ENCODE data around the gene LRRTM1.

LRRTM1 gene, protein sequence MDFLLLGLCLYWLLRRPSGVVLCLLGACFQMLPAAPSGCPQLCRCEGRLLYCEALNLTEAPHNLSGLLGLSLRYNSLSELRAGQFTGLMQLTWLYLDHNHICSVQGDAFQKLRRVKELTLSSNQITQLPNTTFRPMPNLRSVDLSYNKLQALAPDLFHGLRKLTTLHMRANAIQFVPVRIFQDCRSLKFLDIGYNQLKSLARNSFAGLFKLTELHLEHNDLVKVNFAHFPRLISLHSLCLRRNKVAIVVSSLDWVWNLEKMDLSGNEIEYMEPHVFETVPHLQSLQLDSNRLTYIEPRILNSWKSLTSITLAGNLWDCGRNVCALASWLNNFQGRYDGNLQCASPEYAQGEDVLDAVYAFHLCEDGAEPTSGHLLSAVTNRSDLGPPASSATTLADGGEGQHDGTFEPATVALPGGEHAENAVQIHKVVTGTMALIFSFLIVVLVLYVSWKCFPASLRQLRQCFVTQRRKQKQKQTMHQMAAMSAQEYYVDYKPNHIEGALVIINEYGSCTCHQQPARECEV

DNA sequence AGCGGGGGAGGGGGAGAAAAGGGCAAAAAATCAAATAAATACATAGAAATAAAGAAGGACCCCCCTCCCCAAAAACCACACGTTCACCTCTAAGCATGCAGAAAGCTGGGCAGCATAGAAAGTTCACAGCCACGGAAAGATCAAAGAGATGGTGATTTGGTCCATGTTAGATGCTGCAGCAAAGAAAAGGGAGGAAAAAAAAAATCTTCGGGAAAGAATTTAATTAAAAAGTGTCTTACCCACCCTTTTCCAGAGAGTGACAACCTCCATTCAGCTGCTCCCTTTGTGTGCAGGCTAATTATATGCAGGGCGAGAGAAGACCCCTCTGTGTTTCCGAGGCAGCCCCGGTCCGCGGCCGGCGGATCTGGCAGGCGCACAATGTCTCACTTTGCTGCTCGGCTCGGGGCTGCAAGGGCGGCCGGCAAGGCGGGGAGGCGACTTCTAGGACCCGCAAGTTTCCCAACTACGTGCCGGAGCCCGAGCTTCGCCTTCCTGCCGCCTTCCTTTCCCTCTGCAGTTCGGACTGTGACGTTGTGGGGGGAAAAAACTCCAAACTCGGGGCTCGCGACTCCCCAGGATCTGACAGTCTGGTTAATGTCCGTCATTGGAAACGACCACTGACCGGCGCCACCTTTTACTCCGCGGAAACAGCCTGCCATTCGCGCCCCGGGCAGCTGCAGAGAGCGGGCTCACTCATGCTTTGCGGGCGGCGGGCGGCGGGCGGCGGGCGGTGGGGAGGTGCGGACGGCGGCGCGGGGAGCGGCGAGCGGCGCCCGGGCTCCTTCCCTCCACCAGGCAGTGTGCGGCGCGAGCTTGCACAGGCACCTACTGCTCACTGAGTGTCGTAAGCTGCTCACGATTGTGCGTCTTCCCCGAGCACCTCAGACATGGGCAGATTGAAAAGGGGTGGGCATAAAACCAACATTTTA, at the start of gene LRRTM1:
LRRTM1 (minus strand) TSS at position 844 of the 929 bp plus-strand sequence. CDS start 933 bp downstream, outside the sequence.
- no peak for DNase-seq (ENCODE audit: low read depth)
- TF ChIP-seq, protein P1, sequence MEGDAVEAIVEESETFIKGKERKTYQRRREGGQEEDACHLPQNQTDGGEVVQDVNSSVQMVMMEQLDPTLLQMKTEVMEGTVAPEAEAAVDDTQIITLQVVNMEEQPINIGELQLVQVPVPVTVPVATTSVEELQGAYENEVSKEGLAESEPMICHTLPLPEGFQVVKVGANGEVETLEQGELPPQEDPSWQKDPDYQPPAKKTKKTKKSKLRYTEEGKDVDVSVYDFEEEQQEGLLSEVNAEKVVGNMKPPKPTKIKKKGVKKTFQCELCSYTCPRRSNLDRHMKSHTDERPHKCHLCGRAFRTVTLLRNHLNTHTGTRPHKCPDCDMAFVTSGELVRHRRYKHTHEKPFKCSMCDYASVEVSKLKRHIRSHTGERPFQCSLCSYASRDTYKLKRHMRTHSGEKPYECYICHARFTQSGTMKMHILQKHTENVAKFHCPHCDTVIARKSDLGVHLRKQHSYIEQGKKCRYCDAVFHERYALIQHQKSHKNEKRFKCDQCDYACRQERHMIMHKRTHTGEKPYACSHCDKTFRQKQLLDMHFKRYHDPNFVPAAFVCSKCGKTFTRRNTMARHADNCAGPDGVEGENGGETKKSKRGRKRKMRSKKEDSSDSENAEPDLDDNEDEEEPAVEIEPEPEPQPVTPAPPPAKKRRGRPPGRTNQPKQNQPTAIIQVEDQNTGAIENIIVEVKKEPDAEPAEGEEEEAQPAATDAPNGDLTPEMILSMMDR (conservative IDR thresholded peaks at IDR 0.05; ENCODE audit: low read depth, low read length), result no peak
- H3K4me3 ChIP-seq (ENCODE audit: low read depth, low read length), result no peak within 1 kb of the TSS

DNA sequence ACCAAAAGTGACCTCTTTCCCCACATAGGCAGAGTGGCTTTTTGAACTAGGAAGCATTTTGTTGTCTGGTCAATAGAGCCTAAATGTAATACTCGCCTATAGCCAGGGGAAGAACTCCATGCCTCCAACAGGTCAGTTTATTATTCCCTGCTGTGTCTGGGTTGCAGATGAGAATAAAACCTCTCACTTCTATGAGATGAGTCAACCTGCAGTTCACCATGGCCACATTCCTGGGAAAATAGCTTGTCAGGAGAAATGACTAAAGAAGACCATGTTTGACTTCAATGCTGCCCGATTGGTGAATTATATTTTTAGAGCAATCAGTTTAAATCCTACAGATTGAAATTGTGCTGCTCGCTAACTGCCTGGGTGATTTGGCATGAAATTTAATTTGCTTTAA, 46.7 kb upstream of the LRRTM1 start:
- DNase-seq (ENCODE audit: low read depth), result no peak
- TF ChIP-seq, protein P1 (conservative IDR thresholded peaks at IDR 0.05; ENCODE audit: low read depth, low read length), result no peak

DNA sequence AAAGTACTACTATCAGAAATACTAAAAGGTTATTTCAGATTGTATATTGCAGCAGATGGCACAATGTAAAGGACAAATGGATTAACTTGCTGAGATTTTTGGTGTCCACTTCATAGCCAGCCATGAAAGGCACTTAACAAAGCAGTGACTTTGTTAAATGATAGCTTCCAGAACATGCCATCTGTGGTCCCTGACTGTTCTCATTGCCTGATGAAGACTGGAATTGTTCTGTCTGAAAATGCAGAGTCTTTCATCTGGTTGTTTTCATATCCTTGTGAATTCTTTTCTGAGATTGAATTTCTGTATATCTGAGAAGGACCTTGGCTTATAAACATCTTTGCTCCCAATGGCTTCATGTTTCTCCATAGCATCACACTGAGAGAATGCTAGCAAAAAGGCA, 44.4 kb upstream of the LRRTM1 start:
- no peak overlapping the region for H3K4me3 ChIP-seq (ENCODE audit: low read depth, low read length)
- TF ChIP-seq, protein P1 (conservative IDR thresholded peaks at IDR 0.05; ENCODE audit: low read depth, low read length), result no peak
- no peak for DNase-seq (ENCODE audit: low read depth)

More for the DNA sequence above, 46.7 kb upstream of the LRRTM1 start:
- no peak overlapping the region for H3K4me3 ChIP-seq (ENCODE audit: low read depth, low read length)

DNA sequence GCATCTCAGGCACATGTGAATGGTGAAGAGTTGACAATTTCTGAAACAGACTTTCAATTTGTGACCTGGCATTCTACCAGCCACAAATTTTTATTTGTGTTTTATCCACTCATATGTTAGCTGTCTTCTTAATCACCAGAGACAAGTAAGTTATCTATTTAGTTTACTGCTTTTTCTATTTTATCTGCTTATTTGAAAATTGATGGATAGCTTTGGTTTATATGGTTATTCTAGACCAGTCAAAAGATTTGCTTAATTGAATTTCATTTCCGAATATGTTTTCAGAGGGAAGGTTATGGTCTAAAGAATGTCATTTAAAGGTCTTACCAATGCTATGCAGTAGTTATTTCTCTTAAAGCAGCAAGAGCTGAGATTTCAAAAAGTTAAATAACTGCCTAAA, 43.5 kb upstream of the LRRTM1 start:
- TF ChIP-seq, protein P1 (conservative IDR thresholded peaks at IDR 0.05; ENCODE audit: low read depth, low read length), result no peak
- no peak overlapping the region for H3K4me3 ChIP-seq (ENCODE audit: low read depth, low read length)
- DNase-seq (ENCODE audit: low read depth), result no peak

DNA sequence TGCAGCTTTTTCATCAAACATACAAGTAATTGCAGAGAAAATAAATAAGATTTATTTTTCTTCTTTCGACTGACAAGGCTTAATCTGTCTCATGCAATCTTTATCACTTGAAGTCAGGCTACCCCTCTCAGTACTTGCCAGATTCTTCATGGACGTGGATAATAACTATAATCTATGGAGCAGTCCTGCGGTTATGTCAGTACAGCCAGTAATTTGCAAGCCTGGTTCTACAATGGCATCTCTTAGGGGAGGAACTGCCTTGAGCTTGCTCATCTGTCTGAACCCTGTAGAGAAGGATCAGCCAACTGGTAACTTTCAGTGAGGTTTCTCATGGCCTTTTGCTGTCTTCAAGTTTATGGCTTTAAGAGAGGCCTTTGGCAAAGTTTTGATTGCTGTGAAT, 35.5 kb upstream of the LRRTM1 start:
- TF ChIP-seq, protein P1 (conservative IDR thresholded peaks at IDR 0.05; ENCODE audit: low read depth, low read length), result no peak

DNA sequence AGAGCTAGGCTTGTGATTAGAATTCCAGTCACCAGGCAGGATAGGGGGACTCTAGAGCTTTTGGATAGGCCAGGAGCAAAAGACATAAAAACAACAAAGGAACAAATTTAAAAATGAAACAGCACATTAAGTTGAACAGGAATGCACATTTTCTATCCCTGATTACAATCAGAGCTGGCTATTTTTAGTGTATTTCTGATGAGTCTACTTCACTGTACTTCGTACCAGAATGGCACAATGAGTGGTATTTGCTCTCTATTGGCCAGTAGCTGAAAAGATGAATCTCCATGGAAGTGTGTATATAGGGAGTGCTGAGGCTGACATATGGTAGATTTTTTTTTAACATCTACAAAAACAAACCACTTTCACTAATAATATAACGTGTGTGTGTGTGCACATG, 34.2 kb upstream of the LRRTM1 start:
- no peak for DNase-seq (ENCODE audit: low read depth)
- TF ChIP-seq, protein P1 (conservative IDR thresholded peaks at IDR 0.05; ENCODE audit: low read depth, low read length), result no peak
- H3K4me3 ChIP-seq (ENCODE audit: low read depth, low read length), result no peak overlapping the region

More for the DNA sequence above, 35.5 kb upstream of the LRRTM1 start:
- H3K4me3 ChIP-seq (ENCODE audit: low read depth, low read length), result no peak overlapping the region
- no peak for DNase-seq (ENCODE audit: low read depth)

All from choroid plexus epithelial cell (primary cell).